Measurements from ENCODE around the gene ELMO1.

Gene ELMO1

DNA sequence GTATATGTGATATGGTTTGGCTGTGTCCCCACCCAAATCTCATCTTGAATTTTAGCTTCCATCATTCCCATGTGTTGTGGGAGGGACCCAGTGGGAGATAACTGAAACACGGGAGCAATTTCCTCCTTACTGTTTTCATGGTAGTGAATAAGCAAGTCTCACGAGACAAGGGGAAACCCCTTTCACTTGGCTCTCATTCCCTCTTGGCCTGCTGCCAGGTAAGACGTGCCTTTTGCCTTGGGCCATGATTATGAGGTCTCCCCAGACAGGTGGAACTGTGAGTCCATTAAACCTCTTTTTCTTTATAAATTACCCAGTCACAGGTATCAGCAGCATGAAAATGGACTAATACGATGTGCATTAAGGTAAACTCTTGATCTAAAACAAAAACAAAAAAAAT is 367.2 kb downstream of the ELMO1 start:
- DNase-seq, result no peak

GRCh38 chr7:37079420-37079819 is 369.2 kb downstream of the ELMO1 start:
- DNase-seq, result no peak

- no peak for DNase-seq
Measured at GRCh38 chr7:37076668-37077067, 372.0 kb downstream of the ELMO1 start.

- no peak for DNase-seq
Measured at GRCh38 chr7:37074370-37074769, 374.3 kb downstream of the ELMO1 start.

GRCh38 chr7:37071124-37071523 is 377.5 kb downstream of the ELMO1 start:
- DNase-seq, result no peak

- no peak for DNase-seq
Measured at GRCh38 chr7:37070471-37070870, 378.2 kb downstream of the ELMO1 start.

DNA sequence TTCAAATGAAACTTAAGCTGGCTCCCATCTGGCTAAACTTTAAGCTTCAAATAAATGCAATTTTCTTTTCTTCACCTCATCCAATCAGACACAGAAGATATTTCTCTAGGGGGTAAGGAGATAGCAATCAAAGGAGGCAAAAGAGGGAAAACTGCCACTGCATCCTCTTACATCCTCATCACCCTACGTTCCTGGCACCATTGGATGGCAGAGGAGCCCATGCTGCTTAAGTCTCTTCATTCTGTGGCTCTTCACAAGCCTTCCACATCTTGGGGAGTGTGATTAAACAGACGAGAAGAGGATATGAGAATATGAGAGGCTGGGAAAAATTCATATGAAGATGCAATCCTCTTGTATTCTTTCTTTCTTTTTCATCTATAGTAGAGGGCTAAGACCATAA is 378.6 kb downstream of the ELMO1 start:
- DNase-seq, result no peak

DNA sequence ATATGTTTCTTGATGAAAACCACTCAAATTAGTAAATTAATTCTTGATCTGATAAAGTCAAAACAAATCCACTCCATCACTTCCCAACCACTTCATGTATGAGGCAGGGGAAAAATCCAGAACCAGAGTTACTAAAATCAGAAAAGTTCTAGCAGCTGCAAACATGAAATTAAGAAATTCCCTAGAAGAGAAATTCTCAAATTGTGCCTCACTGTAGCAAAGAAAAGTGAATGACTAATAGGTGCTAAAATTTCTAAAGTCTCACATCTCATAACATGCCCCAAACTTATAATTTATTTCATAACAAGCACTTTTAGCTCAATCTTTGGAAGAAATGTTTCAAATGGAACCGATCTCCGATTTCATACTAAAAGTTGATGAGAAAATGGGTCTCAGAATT is 379.3 kb downstream of the ELMO1 start:
- DNase-seq, result no peak

DNA sequence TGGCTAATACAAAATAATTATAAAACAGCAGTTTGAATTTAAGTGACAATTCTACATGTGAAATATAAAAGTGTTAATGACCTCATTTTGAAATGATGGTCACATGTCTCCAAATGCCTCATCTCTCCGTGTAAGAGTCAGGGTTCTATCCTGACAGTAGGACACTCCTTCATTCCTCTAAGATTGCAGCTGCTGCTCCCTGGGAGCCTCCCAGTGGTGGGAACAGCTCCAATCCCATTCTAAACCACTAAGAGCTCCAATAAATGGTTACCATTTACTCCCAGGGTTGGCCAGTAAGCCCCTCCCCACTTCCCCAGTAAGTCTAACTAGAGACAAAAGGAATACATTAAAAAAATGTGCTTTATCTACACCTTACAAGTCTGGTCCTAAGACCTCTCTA is 379.8 kb downstream of the ELMO1 start:
- no peak for DNase-seq

- no peak for DNase-seq
Measured at GRCh38 chr7:37068038-37068437, 380.6 kb downstream of the ELMO1 start.

- DNase-seq, result no peak
Measured at GRCh38 chr7:37065779-37066271, 382.8 kb downstream of the ELMO1 start.

DNA sequence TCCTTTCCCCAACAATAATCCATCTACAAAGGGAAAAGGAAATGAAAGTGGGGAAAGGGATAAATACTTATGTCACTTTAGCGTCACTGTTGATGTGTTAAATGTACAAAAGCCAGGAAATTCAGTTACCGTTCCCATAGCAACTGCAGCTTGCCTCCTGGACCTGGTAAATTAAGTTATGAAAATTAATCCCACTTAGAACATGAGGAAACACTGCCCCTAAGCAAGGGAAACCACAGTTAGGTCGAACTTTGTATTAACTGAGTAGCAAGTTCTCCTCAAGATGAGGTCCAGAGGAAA is 386.2 kb downstream of the ELMO1 start:
- no peak for DNase-seq

DNA sequence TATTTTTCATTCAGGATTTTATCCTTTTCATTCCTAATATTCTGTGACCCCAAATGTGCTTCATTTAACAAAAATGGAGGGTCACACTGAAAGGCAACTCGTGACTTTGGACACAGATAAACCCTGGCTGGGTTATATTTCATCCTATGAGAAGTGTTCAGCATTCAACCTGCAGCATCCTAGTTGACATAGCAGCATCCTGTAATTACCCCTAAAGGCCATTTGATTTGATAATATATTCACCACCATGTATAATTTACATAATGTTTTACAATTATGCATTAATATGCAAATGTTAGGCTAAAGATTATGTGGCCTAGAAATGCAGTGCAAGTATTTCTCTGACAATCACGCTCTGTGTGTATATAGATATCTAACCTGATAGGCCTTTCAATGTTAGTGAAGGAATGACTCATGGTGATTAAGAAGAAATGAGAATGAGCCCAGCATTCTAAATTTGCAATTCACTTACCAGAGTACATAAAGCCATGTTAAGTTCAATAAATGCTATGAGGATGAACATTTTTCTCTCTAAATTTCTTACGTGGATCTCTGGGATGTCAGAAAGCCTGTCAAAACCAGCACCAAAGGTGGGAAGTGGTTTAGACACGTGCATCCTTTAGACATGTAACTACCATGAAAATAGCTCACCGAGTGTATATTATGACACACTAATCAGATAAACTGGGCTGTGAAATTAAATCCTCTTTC is 386.7 kb downstream of the ELMO1 start:
- DNase-seq, result no peak

GRCh38 chr7:37056234-37056912 is 392.3 kb downstream of the ELMO1 start:
- DNase-seq, result no peak

GRCh38 chr7:37054624-37055241 is 393.9 kb downstream of the ELMO1 start:
- no peak for DNase-seq

DNA sequence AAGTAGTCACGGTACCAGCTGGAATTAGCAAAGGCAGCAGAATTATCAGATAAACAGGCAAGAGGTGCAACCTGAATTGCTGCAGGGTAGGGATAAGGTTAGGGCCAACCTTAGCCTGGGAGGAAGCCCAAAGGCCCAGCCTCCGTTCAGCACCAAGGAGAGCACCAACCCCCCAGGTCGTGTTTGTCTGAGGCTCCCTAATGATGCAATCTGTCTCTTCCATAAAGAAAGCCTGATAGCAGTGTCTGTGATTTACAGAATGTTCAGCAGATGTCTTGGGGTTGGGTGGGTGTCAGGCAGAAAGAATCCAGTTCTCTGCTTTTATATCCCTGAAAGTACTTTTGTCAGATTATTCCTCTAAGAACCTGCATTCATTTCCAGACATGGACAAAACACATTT is 396.0 kb downstream of the ELMO1 start:
- DNase-seq, result no peak

GRCh38 chr7:37050801-37051200 is 397.9 kb downstream of the ELMO1 start:
- no peak for DNase-seq

GRCh38 chr7:37048674-37049073 is 400.0 kb downstream of the ELMO1 start:
- no peak for DNase-seq

GRCh38 chr7:37047260-37047659 is 401.4 kb downstream of the ELMO1 start:
- DNase-seq, result no peak

- DNase-seq, result no peak
Measured at GRCh38 chr7:37046531-37047079, 402.1 kb downstream of the ELMO1 start.

DNA sequence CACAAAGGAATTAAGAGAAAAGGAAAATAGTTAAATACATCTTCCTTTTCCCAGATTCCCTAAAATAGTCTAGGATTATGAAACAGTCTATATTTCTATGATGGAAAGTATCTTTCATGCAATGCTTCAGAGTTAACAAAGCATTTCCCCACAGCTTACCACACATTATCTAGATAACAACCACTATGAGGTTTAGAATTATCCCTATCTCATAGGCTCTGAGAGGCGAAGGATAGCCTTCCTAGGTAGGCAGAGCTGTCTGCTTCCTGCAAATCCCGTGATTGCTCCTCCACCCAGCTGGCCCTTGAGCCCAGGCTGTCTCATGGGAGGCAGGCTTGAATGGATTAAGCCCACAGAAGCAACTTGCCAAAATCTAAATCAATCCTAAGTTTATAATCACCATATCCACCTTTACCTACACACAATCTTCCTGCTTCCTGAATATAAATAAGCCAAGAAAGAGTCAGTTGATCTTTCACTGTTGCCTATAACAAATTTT is 402.9 kb downstream of the ELMO1 start:
- no peak for DNase-seq

GRCh38 chr7:37041461-37041860 is 407.2 kb downstream of the ELMO1 start:
- DNase-seq, result no peak

GRCh38 chr7:37040330-37040729 is 408.3 kb downstream of the ELMO1 start:
- no peak for DNase-seq
